Coronary artery (tissue), 2 donors: ENCODE data around the gene RNASEH2B.

ENCODE experiments used
- DNase-seq: peaks from one replicate; pipeline ENCODE4 v3.0.0-alpha.2; 2017; ENCODE audit warnings: low spot score
- H3K27ac ChIP-seq, 2 donors: fragments of 200-600 bp; sonication (generic); one replicate each; pipeline ENCODE4 v1.5.1; 2016 to 2019
- H3K4me3 ChIP-seq: fragments of 200-600 bp; sonication (generic); 2 replicates; pipeline ENCODE4 v1.5.1; 2016; ENCODE audit warnings: mild to moderate bottlenecking, moderate library complexity
- TF ChIP-seq, protein P1 (sequence below): fragments of 200-600 bp; sonication (generic); IDR thresholded peaks from one replicate; pipeline ENCODE4 v1.5.1; 2019; ENCODE audit warnings: antibody characterized with exemption

The RNASEH2B gene

DNA sequence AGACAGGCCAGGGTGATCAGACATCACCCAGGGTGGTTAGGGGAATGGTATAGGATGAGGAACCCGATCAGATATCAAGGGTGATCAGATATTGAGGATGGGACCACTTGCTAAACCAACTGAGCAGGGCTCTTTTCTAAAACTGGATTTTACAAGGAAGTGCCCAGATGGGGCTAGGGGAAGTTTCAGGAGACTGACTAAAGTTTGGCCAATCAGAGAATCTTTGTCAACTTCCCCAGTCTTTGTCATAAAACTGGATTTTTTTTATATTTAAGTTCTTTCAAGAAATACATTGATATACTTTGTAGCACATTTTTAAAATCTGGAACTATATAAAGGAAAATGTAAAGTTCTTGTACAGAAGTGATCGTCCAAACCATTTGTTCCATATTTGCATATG is 35.6 kb upstream of the RNASEH2B start:
- TF ChIP-seq, protein P1, sequence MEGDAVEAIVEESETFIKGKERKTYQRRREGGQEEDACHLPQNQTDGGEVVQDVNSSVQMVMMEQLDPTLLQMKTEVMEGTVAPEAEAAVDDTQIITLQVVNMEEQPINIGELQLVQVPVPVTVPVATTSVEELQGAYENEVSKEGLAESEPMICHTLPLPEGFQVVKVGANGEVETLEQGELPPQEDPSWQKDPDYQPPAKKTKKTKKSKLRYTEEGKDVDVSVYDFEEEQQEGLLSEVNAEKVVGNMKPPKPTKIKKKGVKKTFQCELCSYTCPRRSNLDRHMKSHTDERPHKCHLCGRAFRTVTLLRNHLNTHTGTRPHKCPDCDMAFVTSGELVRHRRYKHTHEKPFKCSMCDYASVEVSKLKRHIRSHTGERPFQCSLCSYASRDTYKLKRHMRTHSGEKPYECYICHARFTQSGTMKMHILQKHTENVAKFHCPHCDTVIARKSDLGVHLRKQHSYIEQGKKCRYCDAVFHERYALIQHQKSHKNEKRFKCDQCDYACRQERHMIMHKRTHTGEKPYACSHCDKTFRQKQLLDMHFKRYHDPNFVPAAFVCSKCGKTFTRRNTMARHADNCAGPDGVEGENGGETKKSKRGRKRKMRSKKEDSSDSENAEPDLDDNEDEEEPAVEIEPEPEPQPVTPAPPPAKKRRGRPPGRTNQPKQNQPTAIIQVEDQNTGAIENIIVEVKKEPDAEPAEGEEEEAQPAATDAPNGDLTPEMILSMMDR = no peak
- no peak for DNase-seq
- Histone ChIP-seq H3K4me3 (no peak overlapping the region), H3K27ac (no peak overlapping the region)

DNA sequence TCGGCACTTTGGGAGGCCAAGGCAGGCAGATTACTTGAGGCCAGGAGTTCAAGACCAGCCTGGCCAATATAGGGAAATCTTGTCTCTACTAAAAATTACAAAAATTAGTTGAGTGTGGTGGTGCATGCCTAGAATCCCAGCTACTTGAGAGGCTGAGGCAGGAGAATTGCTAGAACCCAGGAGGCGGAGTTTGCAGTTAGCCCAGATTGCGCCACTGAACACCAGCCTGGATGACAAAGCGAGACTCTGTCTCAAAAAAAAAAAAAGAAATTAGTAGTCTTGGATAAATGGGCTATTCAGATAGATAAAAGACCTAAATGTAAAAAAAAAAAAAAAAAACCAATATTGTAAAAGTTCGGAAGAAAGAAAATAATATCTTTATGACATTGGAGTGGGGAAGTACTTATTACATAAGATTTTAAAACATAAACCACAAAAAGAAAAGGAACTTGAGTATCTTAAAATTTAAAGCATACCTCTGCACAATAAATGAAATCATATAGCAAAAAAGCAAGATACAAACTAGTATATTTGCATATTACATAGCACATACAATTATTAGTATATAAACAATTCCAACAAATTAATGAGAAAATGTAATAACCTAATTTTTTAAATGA is 26.7 kb upstream of the RNASEH2B start:
- no peak for DNase-seq
- no peak overlapping the region for H3K4me3 ChIP-seq
- TF ChIP-seq, protein P1 = no peak

DNA sequence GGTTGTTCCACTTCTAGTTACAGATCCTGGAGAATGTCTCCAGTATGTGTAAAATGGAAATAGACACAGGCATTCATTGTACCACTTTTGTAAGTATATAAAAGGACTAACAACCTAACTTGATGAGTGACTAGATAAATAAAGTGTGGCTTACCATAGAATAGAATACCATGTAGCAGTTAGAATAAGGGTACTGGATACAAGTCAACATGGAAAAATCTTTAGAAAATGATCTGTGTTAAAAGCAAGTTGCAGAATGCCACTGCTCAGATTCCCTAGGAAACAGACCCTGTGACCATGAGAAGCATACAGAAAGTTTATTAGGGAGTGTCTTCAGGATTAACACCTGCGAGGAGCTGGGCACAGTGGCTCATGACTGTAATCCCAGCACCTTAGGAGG is 25.9 kb upstream of the RNASEH2B start:
- Histone ChIP-seq H3K27ac (no peak overlapping the region), H3K4me3 (no peak overlapping the region)
- TF ChIP-seq, protein P1 = no peak
- no peak for DNase-seq

More for the DNA sequence above, 26.7 kb upstream of the RNASEH2B start:
- H3K27ac ChIP-seq = no peak overlapping the region

DNA sequence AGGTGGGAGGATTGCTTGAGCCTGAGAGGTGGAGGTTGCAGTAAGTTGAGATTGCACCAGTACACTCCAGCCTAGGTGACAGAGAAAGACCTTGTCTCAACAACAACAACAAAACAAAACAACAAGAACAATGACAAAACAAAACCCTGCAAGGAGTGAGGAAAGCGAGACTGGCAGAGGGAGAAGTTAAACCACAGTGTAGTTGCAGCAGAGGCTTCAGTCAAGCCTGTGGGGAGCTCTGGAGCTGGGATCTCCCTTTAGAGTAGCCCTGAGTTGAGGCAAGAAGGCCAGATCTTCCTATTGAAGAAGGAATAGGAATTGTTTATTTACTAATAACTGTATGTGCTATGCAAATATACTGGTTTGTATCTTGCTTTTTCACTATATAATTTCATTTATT is 25.3 kb upstream of the RNASEH2B start:
- H3K27ac ChIP-seq = no peak overlapping the region
- no peak overlapping the region for H3K4me3 ChIP-seq
- no peak for DNase-seq

DNA sequence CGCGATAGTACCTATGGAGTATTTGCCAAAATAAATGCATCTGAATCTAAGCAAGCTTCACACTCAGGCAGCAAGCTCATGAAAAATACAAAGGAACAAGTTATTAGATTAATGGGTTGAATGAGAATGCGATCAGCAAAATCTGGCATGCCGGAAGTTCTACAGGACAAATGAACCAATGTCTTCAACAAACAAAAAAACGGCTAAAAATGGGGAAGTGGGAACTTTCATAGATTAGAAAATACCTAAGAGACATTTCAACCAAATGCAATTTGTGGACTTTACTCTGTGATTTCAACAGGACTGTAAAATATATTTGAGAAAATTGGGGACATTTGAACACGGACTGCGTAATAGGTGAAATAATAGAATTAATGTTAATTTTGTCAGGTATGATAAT is 22.4 kb upstream of the RNASEH2B start:
- no peak for DNase-seq
- H3K27ac ChIP-seq = no peak overlapping the region
- TF ChIP-seq, protein P1 = no peak
- no peak overlapping the region for H3K4me3 ChIP-seq

More for the DNA sequence above, 25.3 kb upstream of the RNASEH2B start:
- TF ChIP-seq, protein P1 = no peak

DNA sequence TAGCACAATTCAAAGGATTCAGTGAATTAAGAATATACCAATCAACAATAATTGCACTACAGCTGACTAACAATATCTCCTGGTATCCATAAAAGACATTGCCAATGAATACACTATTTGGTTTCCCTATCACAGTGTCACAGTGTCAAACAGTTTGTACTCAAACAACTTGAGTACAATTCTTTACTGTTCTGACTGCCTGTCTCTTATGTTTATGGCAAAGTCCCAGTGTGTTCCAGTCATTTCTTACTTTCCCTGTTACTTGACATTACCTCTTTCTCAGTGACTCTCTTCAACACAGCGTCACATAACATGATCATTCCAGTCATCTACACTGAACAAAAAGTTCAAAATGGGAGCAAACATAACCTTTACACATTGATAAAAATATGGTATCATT is 21.2 kb upstream of the RNASEH2B start:
- no peak overlapping the region for H3K27ac ChIP-seq
- no peak for DNase-seq
- H3K4me3 ChIP-seq = no peak overlapping the region
- TF ChIP-seq, protein P1 = no peak

DNA sequence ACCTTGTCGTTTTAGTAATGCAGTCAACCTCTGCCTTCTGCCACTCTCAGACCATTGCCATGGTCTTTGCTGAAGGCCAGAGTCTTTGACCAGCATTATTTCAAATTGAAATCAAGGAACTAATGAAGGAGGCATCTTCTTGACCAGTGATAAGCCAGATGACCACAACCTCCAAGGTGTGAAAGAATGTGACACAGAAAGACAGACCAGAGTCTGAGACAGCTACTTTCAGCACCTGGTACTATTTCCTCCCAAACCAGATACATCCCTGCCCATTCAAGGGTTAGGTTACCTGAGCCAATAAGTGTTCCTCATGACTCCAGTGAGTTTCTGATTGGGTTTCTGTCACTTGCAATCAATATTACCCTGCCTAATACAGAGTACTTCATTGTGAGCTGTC is 20.3 kb upstream of the RNASEH2B start:
- TF ChIP-seq, protein P1 = no peak
- Histone ChIP-seq H3K27ac (no peak overlapping the region), H3K4me3 (no peak overlapping the region)
- no peak for DNase-seq
